Measurements from ENCODE around the gene ARL15.

DNA sequence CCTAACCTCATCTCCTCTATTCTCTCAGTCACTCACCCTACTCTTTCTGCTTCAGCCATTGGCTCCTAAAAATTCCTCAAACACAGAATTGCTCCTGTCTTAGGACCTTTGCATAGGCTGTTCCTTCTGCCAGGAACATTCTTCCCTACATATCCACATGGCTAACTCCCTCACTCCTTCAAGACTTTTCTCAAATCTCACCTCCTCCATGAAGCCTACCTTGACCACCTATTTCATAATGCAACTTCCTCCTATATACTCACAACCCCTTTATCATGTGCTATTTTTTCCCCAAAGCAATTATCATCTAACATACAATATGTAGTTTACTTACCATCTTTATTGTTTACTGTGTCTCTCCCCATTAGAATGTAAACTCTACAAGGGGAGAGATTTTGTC lies 45.8 kb downstream of the ARL15 start:
- TF ChIP-seq GATA2 (IDR thresholded peaks at IDR 0.05; ENCODE audit: low read depth, low read length) (no peak), GATA3 (IDR thresholded peaks at IDR 0.05; ENCODE audit: low read depth, low read length) (no peak)

Measured in SH-SY5Y (cell line).